RKO (cell line): ENCODE results near the gene STAB1.

Source experiments
- DNase-seq: peaks from one replicate; pipeline ENCODE4 v3.0.0-alpha.2; 2016; ENCODE audit warnings: low spot score

Gene STAB1

DNA sequence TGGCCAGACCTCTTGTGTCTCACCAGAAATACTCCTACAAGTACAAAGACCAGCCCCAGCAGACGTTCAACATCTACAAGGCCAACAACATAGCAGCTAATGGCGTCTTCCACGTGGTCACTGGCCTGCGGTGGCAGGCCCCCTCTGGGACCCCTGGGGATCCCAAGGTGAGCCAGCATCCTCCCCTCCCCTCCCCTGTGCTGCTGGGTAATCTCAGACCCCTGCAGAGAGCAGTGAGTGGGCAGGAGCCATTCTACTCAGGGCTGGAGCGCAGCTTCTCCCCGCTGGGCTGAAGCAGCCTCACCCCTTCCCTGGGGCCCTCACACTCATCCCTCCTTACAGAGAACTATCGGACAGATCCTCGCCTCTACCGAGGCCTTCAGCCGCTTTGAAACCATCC is 9.8 kb downstream of the STAB1 start:
- DNase-seq = no peak

DNA sequence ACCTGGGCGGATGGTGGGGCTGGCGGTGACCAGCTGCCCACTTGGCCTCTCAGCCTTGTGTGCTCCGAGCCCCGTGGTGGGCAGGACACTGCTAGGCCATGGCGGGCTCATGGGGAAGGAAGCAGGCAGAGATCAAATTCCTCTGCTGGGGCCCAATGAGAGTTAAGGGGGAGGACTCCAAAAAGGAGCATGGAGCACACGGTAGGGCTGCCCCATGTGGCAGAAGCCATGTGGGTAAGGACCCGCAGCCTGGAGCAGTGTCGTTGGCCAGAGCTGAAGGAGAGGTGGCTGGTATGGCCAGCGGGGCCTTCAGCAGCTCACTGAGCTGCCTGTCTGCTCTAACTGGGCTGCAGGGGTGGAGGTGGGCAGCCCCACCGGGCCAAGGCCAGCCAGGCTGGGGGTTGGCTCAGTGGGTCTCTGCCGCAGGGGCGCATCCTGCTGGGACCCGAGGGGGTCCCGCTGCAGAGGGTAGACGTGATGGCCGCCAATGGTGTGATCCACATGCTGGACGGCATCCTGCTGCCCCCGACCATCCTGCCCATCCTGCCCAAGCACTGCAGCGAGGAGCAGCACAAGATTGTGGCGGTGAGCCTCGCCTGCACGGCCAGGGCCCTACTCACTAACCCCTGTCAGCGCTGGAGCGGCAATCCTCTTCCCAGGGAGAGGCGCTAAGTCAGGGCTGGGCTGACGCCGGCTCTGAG is 11.3 kb downstream of the STAB1 start:
- DNase-seq = no peak

DNA sequence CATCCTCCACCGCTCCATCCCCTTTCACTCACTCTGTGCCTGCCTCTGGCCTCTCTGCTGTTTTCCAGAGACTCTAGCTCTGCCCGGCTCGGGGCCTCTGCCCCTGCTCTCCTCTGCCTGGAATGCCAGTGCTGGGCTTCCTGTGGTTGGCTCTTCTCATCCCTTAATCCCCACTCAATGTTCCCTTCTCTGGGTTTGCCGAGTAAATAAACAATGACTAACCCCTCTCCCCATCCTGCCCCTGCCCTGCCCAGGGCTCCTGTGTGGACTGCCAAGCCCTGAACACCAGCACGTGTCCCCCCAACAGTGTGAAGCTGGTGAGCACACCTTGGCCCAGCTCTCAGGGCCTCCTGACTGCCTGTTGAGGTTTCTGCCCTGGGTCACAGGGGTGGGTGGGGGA is 12.2 kb downstream of the STAB1 start:
- no peak for DNase-seq

DNA sequence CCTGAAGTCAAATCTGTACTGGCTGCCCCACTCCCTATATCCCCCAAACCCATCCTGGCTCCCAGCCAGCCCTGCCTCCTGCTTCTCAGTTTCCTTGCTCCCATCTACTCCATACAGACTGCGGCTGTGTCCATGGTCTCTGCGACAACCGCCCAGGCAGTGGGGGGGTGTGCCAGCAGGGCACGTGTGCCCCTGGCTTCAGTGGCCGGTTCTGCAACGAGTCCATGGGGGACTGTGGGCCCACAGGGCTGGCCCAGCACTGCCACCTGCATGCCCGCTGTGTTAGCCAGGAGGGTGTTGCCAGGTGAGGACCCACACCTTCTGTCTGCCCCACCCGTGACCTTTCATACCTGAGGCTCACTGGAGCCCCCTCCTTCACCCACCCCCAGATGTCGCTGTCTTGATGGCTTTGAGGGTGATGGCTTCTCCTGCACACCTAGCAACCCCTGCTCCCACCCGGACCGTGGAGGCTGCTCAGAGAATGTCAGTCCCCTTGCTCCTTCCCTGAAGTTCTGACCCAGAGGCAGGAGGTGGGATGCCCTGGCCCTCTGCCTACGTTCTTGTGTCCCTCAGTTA is 14.7 kb downstream of the STAB1 start:
- DNase-seq = no peak

DNA sequence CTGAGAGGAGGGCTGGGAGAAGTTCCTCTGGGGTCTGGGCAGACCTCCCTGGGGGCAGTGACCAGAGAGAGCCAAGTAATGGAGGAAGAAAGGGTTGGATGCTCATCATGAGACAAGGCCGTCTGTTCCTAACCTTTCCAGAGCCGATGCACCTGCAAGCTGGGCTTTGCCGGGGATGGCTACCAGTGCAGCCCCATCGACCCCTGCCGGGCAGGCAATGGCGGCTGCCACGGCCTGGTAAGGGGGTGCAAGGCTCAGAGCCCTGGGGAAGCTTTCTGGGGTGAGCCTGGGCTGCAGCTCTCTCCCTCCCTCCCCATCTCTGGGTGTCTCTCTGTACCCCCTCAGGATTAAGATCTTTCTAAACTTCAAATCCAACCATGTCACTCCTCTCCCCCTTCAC is 16.4 kb downstream of the STAB1 start:
- no peak for DNase-seq

DNA sequence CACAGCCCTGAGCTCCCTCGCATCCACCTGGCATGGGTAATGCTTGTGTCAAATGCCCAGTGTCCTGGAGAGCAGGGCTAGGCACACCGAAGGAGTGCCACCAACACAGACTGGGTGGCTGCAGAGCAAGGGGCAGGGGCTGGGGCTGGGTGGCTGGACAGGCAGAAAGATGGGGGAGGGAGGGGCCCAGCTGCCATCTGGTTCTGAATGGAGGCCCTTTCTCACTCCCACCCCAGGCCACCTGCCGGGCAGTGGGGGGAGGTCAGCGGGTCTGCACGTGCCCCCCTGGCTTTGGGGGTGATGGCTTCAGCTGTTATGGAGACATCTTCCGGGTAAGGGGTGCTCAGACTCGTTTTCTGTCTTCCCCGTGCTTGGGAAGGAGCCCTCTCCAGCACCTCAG is 17.0 kb downstream of the STAB1 start:
- DNase-seq = no peak

DNA sequence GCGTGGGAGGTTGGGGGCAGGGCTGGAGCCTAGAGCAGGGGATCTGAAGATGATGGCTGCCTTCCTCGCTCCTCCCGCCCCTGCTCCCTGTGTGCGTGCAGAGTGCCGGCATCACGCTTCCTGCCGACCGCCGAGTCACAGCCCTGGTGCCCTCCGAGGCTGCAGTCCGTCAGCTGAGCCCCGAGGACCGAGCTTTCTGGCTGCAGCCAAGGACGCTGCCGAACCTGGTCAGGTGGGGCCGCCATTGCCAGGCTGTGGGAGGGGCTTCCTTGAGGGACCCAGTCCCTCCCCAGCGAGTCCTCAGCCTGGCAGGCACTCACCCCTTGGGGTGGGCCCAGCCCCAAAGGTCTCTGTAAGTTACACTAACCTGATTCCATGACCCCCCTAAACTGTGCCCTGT is 17.6 kb downstream of the STAB1 start:
- DNase-seq = no peak

DNA sequence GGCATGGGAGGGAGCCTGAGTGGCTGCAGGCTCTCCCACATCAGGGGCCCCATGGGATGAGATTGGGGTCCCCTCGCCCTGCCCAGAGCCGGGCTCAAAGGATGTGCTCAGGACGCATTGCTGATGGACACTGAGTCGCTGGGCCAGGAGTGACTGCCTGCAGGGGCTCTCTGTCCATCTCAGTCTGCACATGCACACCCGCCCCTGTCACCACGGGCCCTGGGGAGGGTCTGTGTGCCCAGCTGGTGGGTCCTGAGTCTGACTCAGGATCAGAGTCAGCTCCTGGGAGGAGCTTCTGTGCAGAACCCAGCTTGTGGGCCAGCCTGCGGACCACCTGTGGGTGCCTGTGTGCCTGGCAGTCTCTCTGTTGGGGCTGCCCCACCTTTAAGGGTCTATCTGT is 18.1 kb downstream of the STAB1 start:
- no peak for DNase-seq

DNA sequence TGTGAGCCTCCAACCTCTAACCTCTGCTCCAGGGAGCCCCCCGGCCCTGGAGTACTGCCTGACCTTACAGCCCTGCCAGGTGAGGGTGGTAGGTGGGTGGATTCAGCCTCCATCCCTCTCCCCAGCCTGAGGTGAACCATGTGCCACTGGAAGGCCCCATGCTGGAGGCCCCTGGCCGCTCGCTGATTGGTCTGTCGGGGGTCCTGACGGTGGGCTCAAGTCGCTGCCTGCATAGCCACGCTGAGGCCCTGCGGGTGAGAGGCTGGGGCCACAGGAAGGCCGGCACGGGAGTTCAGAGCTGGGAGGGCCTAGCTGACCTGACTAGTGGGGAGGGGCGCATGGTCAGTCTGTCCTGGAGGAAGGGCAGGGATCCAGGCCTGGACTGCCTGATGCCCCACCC is 19.4 kb downstream of the STAB1 start:
- no peak for DNase-seq

DNA sequence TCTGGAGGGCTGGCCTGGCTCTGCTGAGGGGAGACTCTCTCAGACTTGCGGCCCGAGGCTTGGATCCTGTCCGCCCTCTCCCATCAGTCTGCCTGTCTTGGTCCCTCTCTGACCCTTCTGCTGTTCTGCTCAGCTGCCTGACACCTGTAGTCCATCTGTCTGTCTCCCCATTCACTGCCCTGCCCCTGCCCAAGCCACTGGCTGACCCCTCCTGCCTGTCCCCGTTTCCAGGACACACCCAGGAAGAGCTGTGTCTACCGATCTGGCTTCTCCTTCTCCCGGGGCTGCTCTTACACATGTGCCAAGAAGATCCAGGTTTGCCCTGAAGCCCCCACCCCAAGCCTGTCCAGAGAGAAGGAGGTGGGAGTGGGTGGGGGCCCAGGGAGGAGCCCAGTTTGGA is 20.1 kb downstream of the STAB1 start:
- DNase-seq = no peak

DNA sequence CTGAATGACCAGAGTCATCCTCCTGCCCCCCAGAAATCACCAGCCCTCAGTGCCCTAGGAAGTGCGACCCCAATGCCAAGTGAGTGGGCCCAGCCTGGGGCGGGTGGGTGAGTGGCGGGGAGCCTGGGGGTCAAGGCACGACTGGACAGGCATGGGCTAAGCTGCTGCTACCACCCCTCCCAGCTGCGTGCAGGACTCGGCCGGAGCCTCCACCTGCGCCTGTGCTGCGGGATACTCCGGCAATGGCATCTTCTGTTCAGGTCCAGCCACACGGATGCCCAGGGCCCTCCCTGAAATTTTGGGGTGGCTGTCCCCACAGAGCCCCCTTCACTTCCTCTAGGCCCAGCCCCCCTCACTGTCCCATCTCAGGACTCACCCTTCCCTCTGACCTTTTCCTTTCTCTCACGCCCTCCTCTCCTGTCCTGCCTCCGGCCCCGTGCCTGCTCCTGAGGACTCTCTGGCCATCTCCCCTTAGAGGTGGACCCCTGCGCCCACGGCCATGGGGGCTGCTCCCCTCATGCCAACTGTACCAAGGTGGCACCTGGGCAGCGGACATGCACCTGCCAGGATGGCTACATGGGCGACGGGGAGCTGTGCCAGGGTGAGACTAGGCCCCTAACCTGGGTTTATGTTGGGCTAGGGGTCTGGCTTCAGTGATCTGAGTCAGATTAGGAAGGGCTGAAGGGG is 21.5 kb downstream of the STAB1 start:
- no peak for DNase-seq

DNA sequence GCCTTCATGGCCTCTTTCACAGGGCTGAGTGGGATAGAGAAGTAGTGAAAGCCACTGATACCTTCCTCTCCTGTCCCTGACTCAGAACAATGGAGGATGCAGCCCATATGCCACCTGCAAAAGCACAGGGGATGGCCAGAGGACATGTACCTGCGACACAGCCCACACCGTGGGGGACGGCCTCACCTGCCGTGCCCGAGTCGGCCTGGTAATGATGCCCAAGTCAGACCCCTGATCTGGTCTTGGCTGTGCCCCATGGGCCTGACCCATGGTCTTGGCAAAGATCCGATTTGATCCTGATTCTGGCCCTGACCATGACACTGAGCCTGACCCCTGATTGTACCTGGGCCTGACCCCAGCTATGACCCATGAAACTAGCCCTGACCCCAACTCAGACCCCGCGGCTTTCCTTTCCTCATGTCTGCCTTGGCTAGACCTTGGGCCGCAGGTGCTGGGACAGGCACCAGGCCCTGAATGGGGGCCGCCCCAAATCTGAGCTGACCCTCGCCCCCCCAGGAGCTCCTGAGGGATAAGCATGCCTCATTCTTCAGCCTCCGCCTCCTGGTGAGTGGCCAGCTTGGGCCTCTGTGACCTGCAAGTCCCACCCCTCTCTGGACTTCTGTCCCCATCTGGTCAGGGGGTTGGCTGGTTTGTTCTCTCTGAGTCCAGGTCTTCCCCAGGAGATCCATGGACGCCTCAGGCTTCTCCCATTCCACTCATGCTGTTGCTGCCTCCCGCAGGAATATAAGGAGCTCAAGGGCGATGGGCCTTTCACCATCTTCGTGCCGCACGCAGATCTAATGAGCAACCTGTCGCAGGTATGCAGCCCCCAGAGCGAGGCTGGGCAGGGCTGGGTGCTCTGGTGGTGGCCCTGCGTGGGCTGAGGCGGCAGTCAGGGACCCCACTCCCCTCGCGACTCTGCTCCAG is 22.9 kb downstream of the STAB1 start:
- DNase-seq = no peak

DNA sequence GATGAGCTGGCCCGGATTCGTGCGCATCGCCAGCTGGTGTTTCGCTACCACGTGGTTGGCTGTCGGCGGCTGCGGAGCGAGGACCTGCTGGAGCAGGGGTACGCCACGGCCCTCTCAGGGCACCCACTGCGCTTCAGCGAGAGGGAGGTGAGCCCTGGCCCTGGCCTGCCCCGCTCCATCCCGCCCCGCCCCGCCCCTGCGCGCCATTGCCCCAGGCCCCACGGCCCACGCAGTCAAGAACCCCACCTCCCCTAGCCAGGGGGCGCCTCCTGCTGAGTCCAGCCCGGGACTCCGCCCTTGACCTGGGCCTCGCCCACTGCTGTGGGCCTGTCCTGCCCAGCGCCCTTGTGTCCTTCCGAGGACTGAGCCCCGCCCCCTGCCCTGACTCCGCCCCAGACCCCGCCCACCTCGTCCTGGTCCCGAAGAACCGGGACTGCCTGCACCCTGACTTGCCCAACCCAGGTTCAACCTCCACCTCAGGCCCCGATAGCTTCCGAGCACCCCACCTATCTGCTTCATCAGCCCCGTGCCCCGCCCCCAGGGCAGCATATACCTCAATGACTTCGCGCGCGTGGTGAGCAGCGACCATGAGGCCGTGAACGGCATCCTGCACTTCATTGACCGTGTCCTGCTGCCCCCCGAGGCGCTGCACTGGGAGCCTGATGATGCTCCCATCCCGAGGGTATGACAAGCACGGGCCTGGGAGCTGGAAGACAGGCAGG is 23.7 kb downstream of the STAB1 start:
- DNase-seq = no peak

DNA sequence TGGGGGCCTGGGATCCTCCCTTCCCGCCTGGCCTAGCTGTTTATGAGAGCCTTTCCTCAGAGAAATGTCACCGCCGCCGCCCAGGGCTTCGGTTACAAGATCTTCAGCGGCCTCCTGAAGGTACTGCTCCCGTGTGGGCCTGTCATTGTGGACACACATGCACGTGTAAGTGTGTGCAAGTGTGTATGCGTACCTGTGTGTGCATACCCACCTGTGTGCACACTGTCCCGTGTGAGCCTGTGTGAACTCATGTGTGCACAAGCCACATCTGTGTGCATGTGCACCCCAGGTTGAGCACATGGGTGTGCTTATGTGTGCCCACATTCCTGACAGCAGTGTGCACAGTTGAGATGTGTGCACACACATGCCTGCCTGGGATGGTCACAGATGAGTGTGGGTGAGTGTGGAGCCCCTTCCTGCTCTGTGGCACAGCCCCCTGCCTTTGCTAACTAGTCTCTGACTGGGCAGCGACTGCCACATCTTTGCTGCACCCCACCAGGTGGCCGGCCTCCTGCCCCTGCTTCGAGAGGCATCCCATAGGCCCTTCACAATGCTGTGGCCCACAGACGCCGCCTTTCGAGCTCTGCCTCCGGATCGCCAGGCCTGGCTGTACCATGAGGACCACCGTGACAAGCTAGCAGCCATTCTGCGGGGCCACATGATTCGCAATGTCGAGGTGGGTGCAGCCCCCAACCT is 24.5 kb downstream of the STAB1 start:
- DNase-seq = no peak

DNA sequence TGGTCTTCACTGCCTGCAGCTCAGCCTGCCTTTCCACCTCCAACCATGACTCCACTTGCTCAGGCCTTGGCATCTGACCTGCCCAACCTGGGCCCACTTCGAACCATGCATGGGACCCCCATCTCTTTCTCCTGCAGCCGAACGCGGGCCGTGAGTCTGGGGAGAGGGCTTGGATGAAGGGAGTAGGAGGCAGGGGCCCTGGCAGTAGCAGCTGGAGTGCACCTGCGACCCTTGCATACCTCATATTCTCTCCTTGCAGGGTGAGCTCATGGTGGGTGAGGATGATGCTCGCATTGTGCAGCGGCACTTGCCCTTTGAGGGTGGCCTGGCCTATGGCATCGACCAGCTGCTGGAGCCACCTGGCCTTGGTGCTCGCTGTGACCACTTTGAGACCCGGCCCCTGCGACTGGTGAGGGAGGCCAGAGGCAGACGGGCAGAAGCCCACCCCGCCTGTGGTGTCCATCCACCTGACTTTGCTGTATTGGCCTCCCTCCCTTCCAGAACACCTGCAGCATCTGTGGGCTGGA is 25.1 kb downstream of the STAB1 start:
- DNase-seq = no peak

DNA sequence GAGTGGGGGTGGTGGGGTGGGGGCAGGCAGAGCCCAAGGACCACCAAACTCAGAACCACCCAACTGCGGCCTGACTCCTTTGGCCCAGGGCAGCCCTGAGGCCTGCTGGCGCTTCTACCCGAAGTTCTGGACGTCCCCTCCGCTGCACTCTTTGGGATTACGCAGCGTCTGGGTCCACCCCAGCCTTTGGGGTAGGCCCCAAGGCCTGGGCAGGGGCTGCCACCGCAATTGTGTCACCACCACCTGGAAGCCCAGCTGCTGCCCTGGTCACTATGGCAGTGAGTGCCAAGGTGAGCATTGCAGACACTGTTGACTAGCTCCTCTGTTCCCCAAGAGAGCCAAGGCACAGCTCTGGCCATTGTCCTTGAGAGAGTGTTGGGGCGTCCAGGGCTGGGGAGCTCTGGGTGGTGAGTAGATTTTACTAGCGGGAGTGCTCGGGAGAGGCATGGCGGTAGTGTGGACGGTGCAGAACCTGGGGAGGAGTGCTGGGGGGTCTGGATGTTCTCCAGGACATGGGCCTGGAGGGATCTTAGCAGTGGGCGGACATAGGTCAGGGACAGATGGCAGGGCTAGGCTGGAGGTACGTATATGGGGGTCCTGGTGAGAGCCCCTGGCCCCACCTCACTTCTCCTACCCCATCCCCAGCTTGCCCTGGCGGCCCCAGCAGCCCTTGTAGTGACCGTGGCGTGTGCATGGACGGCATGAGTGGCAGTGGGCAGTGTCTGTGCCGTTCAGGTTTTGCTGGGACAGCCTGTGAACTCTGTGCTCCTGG is 25.8 kb downstream of the STAB1 start:
- DNase-seq = no peak

DNA sequence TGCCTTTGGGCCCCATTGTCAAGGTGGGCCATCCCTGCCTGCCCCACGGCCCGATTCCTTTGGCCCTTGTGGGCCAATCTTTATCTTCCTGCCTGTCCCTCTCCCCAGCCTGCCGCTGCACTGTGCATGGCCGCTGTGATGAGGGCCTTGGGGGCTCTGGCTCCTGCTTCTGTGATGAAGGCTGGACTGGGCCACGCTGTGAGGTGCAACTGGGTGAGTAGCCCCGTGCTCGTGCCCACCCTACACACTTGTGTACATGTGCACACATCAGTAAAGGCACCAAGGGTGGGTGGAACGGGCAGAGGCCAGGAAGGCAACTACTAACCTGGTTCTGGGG is 26.3 kb downstream of the STAB1 start:
- no peak for DNase-seq

DNA sequence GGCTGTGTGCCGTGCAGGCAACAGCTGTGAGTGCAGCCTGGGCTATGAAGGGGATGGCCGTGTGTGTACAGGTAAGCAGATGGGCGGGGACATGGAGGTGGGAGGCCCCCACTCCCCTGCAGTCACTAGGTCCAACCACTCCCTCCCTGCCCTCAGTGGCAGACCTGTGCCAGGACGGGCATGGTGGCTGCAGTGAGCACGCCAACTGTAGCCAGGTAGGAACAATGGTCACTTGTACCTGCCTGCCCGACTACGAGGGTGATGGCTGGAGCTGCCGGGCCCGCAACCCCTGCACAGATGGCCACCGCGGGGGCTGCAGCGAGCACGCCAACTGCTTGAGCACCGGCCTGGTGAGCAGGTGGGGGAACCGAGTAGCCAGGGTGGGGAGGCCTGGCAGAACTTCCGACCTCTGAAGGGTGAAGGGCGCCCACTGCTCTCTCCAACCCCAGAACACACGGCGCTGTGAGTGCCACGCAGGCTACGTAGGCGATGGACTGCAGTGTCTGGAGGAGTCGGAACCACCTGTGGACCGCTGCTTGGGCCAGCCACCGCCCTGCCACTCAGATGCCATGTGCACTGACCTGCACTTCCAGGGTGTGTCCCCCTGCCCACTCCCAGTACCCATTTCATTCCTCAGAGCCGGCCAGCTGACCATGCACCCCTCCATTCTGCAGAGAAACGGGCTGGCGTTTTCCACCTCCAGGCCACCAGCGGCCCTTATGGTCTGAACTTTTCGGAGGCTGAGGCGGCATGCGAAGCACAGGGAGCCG is 26.9 kb downstream of the STAB1 start:
- DNase-seq = no peak

DNA sequence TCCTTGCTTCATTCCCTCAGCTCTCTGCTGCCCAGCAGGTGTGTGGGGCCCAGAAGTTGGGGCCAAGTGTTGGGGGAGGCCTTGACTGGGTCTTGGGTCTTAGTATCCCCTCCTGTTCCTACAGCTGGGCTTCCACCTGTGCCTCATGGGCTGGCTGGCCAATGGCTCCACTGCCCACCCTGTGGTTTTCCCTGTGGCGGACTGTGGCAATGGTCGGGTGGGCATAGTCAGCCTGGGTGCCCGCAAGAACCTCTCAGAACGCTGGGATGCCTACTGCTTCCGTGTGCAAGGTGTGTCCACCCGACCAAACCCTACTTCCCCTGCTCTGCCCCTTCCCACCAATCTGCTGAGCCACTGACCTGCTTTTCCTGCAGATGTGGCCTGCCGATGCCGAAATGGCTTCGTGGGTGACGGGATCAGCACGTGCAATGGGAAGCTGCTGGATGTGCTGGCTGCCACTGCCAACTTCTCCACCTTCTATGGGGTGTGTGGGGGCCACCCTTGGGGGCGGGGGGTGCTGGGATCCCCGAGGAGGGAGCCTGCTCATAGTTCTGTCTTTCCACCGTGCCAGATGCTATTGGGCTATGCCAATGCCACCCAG is 27.6 kb downstream of the STAB1 start:
- no peak for DNase-seq
